Right lobe of liver (tissue), 6 donors: ENCODE data around the gene LRRC63. TPM values are rescaled to one million over a fixed set of nuclear protein-coding genes. Genes with fewer than 3 reads are reported as not detected.

Experiments
- ATAC-seq, 4 donors: fragments of 200-7000 bp; cut with Tn5 transposase; one replicate each; pipeline ENCODE4 v1.9.1; 2020; ENCODE audit warnings: mild to moderate bottlenecking in 4 of 4, moderate library complexity in 4 of 4
- DNase-seq, 3 donors: peaks; one replicate each; pipeline ENCODE4 v3.0.0-alpha.2; 2020
- H3K27ac ChIP-seq, 3 donors: fragments of 200-600 bp; one replicate each; pipeline ENCODE4 v1.8.0; 2022
- H3K27me3 ChIP-seq, 2 donors: fragments of 200-600 bp; one replicate each; pipeline ENCODE4 v1.8.0; 2022
- H3K36me3 ChIP-seq, 4 donors: fragments of 200-600 bp; sonication (generic) in 1 of 4; one replicate each; pipeline versions ENCODE4 v1.5.1 to v1.8.0; 2017 to 2022; ENCODE audit warnings: control low read depth in 1 of 4
- H3K4me1 ChIP-seq, 4 donors: fragments of 200-600 bp; sonication (generic) in 1 of 4; one replicate each; pipeline versions ENCODE4 v1.5.1 to v1.8.0; 2017 to 2022; ENCODE audit warnings: control low read depth in 1 of 4
- H3K4me3 ChIP-seq, 3 donors: fragments of 200-600 bp; one replicate each; pipeline ENCODE4 v1.8.0; 2022
- H3K9me3 ChIP-seq, 4 donors: fragments of 200-600 bp; sonication (generic) in 1 of 4; one replicate each; pipeline versions ENCODE4 v1.5.1 to v1.8.0; 2017 to 2022; ENCODE audit warnings: control low read depth in 1 of 4
- POLR2A ChIP-seq: fragments of 450-650 bp; IDR thresholded peaks from one replicate; pipeline ENCODE4 v1.6.1; 2017; ENCODE audit warnings: antibody characterized with exemption, mild to moderate bottlenecking
- WGBS: methylation state at CpG from one replicate; pipeline ENCODE4 v1.1.6; 2018; ENCODE audit warnings: low coverage, low lambda C conversion rate; ENCODE audit not compliant: insufficient coverage; ENCODE audit errors: missing lambda C conversion rate; 5-methylcytosine and 5-hydroxymethylcytosine counted together
- intact Hi-C, 2 donors: fragments of 100-400 bp; cut with DNase I; formaldehyde crosslinking; loops; one replicate each; pipeline versions ENCODE4 v1.11.2 to v1.14.1; 2022
- total RNA-seq, 6 experiments: library from RNA; depleted of rRNA in 2 of 6; stranded (reverse); fragments of >200 nt in 2 of 6; fragmentation: NEBNext Ultra II Directional in 3 of 6; extraction: Animal tissue kit (Norgen Biotek cat#: 25700) in 3 of 6; gene quantifications; one replicate each; pipeline versions ENCODE4 v1.1.0 to v1.2.4, GENCODE V29; 2016 to 2023
- TF ChIP-seq, protein P1 (sequence below), 4 donors: fragments of 200-600 bp in 3 of 4; fragments of 450-650 bp in 1 of 4; IDR thresholded peaks; one replicate each; pipeline versions ENCODE4 v1.5.1 to v1.8.0; 2016 to 2022; ENCODE audit warnings: antibody characterized with exemption in 4 of 4, mild to moderate bottlenecking in 2 of 4
- donor health status: DM: no; HTN: yes; CAD: no.
- donor health status: DM: no; HTN: no; CAD: no.
- donor health status: DM: no; HTN: no; CAD: no.
- donor health status: DM: no; HTN: yes; CAD: no.
- donor health status: DM: no; HTN: yes; CAD: no.

LRRC63 gene
- total RNA-seq, 6 experiments from 2014 or later = 0.12 TPM; not detected in 5

DNA sequence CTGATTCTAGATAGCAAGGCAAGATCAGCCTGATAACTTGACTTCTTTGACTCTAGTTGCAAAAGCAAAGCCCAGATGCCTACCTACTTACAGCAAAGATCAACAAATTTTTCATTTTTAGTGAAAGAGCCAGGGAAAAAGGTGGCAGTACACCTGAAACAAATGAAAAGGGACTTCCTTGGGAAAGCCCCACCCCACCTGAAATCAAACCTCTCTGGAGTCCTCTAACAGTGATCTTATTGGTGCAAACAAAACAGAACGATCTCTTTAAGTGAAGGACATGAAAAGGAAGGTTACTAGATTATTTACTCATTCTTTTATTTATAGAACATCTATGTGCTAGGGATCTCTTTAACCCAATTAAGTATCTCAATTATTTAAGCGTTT is 29.2 kb upstream of the LRRC63 start:
- TF ChIP-seq, protein P1, sequence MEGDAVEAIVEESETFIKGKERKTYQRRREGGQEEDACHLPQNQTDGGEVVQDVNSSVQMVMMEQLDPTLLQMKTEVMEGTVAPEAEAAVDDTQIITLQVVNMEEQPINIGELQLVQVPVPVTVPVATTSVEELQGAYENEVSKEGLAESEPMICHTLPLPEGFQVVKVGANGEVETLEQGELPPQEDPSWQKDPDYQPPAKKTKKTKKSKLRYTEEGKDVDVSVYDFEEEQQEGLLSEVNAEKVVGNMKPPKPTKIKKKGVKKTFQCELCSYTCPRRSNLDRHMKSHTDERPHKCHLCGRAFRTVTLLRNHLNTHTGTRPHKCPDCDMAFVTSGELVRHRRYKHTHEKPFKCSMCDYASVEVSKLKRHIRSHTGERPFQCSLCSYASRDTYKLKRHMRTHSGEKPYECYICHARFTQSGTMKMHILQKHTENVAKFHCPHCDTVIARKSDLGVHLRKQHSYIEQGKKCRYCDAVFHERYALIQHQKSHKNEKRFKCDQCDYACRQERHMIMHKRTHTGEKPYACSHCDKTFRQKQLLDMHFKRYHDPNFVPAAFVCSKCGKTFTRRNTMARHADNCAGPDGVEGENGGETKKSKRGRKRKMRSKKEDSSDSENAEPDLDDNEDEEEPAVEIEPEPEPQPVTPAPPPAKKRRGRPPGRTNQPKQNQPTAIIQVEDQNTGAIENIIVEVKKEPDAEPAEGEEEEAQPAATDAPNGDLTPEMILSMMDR (IDR thresholded peaks at IDR 0.05) = no peak
- TF ChIP-seq POLR2A = no peak

DNA sequence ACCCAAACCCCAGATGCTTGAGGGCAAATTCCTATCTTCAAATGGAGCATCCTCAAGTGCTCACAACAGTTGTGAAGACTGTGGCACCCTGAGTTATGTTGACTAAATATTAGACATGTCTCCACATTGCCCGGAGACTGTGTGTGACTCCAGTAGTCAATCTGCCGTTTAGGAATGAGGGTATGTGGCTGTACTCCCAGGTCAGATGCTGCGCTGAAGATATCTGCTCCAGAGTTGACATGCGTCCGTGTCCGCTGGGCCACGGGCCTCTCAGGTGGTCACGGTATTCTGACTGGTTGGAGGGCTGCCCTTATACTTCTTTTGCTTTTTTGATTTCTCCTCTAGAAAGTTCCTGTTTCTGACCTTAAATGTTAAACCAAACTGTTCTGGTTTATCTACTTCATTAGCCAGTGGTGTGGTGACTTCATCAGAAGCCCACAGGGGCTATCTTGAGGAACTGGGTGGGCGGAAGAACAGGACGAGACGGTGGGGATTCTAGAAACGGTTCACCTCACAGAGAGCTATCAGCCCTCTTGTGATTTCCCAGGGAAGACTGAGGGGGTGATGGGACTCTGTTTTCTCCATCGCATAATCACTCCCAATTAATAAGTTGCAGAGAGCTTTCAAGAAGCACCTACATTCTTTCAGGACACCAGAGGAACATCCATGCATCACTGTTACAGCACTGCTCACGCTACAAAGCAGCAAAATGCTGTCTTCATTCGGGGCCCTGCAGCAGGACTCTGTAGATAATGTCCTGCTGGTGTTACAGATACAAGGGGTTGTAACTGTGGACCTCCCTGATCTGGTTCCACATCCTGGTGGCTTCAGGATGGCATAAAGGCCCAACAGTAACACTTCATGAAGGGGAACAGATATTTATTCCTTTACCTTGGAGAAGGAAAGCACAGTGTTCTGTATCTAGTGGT is 28.4 kb upstream of the LRRC63 start:
- H3K9me3 ChIP-seq = no peaks in the 10 kb centered on the region
- peak overlapping the region in 1 of 3 donors; percentile 38 for H3K27ac ChIP-seq
- WGBS = 46% methylated on average over 9 of the region's 15 CpGs
- no peaks in the 10 kb centered on the region for H3K36me3 ChIP-seq
- no peaks in the 10 kb centered on the region for H3K4me1 ChIP-seq
- TF ChIP-seq, protein P1 (IDR thresholded peaks at IDR 0.05) = no peak
- no peak for TF ChIP-seq POLR2A
- ATAC-seq (no peak), DNase-seq (no peak)
- intact Hi-C loops = no loop called here
- H3K4me3 ChIP-seq = no peak overlapping the region
- no peaks in the 10 kb centered on the region for H3K27me3 ChIP-seq

More for the DNA sequence above, 29.2 kb upstream of the LRRC63 start:
- no peak for ATAC-seq
- H3K27me3 ChIP-seq = no peaks in the 10 kb centered on the region
- 38% methylated on average over 2 of the region's 2 CpGs for WGBS
- intact Hi-C loops = no loop called here
- H3K4me3 ChIP-seq = no peak overlapping the region
- H3K36me3 ChIP-seq = no peaks in the 10 kb centered on the region
- H3K4me1 ChIP-seq = no peaks in the 10 kb centered on the region
- no peak for DNase-seq
- no peaks in the 10 kb centered on the region for H3K9me3 ChIP-seq
- peak overlapping the region in 1 of 3 donors; percentile 38 for H3K27ac ChIP-seq

DNA sequence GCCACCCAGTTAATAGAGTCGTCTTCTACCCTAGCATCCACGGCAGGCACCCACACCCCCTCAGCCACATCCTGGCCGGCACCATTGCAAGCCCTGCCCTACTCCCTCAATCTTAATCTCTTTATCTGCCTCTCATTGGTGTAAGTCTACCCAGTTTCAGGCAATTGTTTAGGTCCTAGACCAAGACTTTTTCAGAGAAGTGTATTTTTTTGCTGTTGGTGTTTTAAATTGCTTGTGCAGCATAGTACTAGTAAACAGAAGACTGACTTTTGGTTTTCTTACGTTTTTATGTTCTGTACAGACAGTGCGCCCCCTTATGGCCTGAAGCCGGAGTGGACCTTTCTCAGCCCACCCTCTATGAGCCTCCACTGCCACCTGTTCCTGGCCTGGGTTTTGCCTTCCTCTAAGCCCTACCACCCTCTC is 27.4 kb upstream of the LRRC63 start:
- DNase-seq = peak in 1 of 3 donors; percentile 39
- Histone ChIP-seq H3K36me3 (no peaks in the 10 kb centered on the region), H3K27ac (no peak overlapping the region), H3K27me3 (no peaks in the 10 kb centered on the region), H3K9me3 (no peaks in the 10 kb centered on the region), H3K4me1 (no peaks in the 10 kb centered on the region), H3K4me3 (no peak overlapping the region)
- TF ChIP-seq, protein P1 (IDR thresholded peaks at IDR 0.05) = peak; percentile 17 to 43 (median 24)
- no peak for TF ChIP-seq POLR2A
- WGBS = 18% methylated on average over 6 of the region's 6 CpGs
- intact Hi-C loops = no loop called here
- peak; percentile 61 to 71 (median 67) for ATAC-seq

GRCh38 chr13:46185634-46186033 is 26.1 kb upstream of the LRRC63 start:
- DNase-seq = no peak
- TF ChIP-seq POLR2A = no peak
- ATAC-seq = no peak
- H3K4me3 ChIP-seq = no peak overlapping the region
- H3K27ac ChIP-seq = no peak overlapping the region
- intact Hi-C loops = no loop called here
- no peaks in the 10 kb centered on the region for H3K4me1 ChIP-seq
- no peaks in the 10 kb centered on the region for H3K27me3 ChIP-seq
- H3K36me3 ChIP-seq = no peaks in the 10 kb centered on the region
- H3K9me3 ChIP-seq = no peaks in the 10 kb centered on the region
- WGBS = 70% methylated on average over 4 of the region's 4 CpGs

- DNase-seq (no peak), ATAC-seq (peak in 2 of 4 donors; percentile 28 to 47)
- no peaks in the 10 kb centered on the region for H3K9me3 ChIP-seq
- no peak overlapping the region for H3K27ac ChIP-seq
- H3K36me3 ChIP-seq = no peaks in the 10 kb centered on the region
- H3K4me1 ChIP-seq = no peaks in the 10 kb centered on the region
- intact Hi-C loops = no loop called here
- TF ChIP-seq, protein P1 (IDR thresholded peaks at IDR 0.05) = no peak
- no peak for TF ChIP-seq POLR2A
- no peaks in the 10 kb centered on the region for H3K27me3 ChIP-seq
- H3K4me3 ChIP-seq = no peak overlapping the region
- 31% methylated on average over 1 of the region's 1 CpG for WGBS
These were observed 19.3 kb upstream of the LRRC63 start for GRCh38 chr13:46192412-46192811.
